HG03342 (cell line): ENCODE results near the gene JUP.
"Not testable (repeated sequence)": the region's sequence is repeated elsewhere in the genome, so short reads cannot be mapped to it uniquely, and the experiment has no call there.

Experiments used
- ATAC-seq: cut with Tn5 transposase; IDR thresholded peaks from one replicate; pipeline ENCODE4 v1.9.1; 2021; ENCODE audit warnings: mild to moderate bottlenecking, moderate library complexity; ENCODE audit not compliant: unreplicated experiment

JUP gene

DNA sequence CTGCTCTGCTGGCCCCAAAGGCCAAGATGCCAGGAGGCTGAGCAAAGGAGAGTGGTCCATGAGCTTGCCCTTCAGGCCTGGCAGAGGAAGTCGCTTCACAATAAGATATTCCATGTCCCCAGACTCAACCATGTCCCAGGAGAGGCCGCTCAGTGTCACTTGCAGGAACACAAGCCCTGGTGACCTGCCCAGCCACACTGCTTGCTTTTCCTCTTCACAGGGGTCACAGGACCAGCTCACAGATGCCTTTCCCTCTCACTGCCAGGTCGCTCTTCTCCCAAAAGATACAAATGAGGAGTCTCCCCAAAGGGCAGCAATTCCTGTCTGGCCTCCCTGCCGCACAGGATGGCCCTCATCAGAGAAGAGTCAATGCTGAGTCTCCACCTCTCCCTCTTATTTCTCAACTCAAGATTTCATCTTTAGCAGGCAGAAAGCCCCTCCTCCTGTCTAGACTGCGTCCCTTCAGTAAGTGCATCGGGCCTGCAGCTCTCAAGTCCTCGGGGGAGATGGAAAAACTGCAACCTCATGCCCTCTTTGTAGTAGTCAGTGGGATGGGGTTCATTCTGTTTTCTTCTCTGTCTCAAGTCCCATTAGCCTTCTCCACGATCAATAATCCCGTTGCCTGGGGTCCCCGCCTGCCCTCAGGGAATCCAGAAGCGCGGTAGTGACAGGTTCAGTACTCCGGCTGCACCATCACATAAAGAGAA lies 5.0 kb downstream of the JUP start:
- no peak for ATAC-seq

DNA sequence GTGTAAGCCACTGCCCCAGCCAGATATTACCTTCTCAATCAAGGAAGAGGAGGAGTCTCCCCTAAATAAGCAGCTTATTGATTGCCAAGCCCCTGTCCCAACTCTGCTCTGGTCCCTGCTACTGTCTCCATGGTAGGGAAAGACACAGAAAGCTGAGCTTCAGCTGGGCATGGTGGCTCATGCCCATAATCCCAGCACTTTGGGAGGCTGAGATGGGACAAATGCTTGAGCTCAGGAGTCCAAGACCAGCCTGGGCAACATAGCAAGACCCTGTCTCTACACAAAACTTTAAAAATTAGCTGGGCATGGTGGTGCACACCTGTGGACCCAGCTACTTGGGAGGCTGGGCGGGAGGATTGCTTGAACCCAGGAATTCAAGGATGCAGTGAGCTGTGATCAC lies 6.6 kb downstream of the JUP start:
- ATAC-seq: no peak

DNA sequence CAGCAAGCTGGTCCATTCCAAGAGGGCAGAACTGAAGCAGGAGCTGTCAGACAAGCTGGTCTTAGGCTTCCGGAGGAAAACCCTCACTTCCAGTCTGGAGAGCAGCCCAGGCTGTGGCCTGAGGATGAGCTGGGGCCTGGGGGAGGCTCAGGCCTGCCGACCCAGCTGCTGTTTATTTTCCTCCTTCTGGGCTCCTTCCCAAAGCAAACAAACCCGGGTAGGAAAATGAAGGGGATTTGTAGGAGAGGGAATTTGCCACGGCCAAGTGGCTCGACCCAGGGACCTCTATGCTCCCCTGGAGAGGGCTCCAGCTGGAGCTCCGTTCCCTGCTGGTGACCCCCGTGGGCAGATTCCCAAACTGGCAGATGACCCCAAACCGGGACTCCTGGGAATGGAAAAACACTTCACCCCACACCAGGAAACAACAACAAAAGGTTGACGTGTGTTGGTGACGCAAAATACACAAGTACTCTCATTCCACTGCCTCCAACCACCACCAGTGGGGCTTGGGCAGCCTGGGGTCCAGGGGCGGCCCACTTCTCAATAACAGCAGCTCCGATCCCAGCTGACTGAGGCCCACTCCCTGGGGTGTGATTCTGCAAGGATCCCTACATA lies 8.8 kb downstream of the JUP start:
- ATAC-seq: no peak

DNA sequence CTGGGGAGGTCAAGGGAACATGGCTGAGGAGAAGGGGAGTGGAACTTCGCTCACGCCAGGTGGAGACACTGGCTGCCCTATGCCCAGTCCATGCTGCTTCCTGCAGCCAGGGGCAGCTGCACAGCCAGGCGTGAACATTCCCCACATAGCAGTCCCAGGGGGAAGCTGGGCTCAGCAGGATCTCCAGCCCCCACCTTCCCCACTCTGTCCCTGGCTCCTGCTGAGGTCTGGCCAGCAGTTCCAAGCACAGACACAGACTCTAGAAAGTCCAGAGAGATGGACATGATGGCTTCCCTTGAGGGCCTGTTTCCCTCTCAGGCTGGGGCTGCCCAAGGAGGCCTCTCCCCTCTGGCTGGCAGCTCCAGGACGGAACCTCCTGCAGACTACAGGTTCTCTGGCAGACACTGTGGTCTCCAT lies 9.3 kb downstream of the JUP start:
- no peak for ATAC-seq

DNA sequence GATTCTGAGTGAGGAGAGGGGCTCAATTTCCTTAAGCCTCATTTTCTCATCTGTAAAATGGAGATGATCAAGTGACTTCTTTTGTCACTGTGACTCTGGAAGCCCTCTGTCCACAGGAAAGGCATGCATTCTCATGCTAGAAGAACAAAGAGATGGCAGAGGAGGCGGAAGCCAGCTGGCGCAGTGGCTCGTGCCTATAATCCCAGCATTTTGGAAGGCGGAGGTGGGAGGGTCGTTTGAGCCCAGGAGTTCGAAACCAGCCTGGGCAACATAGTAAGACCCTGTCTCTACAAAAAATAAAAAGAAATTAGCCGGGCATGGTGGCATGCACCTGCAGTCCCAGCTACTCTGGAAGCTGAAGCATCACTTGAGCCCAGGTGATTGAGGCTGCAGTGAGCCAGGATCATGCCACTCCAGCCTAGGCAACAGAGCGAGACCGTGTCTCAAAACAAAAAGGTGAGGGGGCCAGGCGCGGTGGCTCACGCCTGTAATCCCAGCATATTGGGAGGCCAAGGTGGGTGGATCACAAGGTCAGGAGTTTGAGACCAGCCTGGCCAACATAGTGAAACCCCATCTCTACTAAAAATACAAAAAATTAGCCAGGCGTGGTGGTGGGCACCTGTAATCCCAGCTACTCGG lies 10.1 kb downstream of the JUP start:
- ATAC-seq: not testable (repeated sequence)

DNA sequence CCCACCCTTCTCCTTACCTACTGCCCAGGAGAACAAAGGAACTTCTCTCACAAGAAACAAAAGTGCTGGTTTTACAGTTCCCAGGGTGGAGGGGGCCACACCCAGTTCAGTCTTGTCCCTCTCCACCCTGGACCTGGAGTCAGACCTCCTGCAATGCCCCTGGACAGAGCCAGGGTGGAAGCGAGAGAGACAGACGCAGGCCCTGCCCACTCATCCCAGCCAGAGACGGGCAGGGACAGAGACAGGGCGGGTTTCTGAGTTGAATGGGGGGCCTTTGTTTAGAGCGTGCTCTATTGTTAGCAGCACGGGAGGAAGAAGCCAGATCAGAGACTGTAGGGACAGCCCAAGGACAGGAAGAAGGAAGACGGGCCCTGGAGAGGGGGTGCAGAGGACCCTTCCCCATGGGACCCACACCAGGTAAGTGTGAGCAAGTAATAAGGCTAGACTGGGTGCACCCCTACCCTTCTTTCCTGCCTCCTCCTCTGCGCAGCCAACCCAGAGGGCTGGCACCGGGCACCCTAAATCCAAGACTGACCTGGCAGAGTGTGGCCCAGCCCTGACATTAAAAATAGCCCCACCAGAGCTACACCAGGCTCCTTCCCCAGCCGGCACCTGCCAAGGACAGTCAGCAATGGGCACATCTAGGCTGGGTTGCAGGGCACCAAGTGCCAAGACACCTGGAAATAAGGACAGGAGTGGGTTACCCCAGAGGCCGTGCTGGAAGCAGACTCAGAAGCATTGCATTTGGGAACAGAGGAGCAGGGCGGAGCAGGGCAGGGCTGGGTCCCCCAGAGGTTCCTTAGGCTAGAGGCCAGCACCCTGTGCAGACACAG lies 10.9 kb downstream of the JUP start:
- ATAC-seq: no peak

DNA sequence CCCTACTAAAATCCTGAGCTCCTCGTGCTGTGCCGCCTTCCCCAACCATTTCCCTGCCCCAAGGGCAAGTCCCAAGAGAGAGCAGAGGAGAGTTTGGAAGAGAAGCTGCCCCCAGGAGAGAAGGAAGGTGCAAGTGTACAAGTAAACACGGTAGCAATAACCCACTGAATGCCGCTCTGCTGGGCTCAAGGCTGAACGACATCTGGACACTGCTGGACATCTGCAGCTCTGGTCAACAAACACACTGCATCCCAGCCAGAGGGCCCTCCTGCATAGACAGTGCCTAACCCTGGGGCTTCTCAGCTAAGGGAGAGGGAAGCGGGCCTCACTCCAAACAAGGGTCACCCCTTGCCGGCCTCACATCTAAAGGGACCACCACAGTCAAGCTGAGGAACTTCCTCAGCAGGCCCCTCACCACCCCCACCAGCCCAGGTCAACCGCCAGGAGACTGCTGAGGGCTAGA lies 12.7 kb downstream of the JUP start:
- ATAC-seq: no peak

DNA sequence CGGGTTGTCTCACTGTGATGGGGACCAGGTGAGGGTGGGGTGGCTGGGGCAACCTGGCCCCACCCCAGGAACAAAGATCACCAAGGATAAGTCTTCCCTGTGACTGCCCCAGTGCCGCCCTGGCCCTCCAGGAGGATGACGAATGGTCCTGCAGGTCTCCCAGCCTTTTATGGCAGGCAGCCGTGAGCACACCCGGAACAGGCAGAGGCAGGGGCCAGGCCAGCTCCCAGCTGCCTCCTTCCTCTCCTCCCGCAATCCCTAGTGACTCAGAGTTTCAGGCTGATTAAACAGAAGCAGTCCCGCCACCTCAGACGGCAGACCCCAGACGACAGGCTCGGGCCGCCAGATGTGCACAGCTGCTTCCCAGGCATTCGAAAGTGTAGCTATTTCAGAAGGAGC lies 13.3 kb downstream of the JUP start:
- ATAC-seq: no peak

DNA sequence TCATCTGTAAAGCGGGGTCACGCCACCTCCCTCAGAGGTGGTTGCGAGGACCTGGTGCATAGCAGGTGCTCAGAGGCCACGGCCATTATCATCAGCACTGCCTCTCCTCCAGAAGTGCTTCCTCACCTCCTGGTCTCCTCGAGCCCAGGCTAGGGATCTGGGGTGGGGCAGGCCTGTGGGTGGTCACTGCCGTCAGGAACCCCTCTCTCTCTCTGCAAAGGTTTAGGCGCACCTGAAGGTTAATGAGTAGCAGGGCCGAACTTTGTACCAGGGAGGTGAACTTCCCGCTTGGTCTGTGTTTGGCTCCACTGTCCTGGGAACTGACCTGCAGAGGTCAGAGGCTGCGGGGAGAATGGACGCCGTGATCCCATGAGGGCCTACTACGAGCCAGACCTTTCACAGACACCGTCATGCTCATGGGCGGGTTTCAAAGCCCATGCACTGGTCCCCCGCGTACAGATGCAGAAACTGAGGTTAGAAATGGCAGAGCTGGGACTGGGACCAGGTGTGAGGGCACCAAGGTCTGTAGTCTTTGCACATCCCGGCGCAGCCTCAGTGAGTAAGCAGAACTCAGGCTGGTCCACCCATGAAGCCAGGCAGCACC lies 13.8 kb downstream of the JUP start:
- no peak for ATAC-seq

DNA sequence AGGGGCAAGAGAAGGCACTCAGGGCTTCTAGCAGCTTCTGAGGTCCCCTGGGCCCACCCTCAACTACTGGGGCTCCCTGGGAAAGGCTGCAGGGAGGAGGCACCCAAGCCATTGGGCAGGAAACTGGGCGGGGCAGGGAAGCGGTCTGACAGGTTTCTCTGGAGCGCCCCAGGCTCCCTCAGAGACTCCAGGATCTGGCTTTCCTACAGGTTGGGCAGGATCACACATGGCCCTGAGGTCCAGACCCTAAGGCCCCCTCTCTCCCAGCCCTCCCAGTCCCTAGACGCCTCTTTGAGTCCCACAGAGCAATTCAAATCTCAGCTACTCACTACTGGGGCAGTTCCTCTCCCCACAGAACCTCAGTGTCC lies 14.3 kb downstream of the JUP start:
- no peak for ATAC-seq

DNA sequence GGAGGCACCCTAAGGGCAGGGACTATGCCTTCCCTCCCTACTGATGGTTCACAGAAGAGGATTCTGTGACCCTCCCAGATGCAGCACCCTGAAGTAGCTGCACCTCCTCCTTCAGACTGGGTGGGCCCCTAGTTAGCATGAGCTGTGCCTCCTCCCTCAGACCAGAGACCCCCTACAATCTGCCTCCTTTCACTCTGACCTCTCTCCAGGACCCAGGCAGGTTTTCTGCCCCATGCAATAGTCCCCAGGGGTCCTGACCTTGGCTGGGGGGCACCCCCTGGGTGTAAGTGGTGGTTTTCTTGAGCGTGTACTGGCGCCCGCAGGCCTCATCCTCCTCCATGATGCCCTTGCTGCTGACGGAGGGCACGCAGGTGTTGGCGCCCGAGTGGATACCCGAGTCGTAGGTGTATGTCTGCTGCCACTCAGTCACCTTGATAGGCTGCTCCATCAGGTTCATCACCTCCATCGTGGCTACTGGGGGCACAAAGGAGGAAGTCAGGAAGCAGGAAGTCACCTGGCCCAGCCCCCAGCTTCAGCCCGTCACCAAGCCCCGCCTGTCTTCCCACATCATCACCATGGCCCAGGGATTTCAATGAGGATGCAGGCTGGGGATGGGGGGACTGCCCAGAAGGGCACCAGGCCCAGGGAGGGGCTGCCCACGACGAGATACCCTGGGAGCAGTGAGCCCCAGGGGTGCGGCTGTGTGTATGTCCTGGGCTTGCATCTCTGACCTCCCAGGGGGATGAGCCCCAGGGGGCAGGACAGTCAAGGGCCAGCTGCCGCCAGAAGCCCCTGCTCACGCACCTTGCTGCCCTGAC lies 14.9 kb downstream of the JUP start:
- ATAC-seq: no peak

DNA sequence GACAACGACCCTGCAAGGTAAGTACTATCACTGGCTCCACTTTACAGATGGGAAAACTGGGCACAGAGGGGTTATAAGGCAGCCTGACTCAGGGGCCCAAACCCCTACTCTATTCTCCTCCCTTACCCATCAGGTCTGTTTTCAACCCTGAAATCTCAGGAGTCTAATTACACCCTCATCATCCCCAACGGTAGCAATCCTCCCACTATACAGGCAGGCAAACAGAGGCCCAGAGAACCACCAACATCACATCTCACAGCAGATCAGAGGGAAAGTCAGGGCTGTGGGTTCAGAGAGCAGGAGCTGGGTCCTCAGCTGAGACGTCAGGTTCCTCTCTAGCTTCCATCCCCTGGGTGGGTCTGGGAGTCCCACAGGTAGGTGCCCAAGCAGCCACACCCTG lies 16.5 kb downstream of the JUP start:
- no peak for ATAC-seq

DNA sequence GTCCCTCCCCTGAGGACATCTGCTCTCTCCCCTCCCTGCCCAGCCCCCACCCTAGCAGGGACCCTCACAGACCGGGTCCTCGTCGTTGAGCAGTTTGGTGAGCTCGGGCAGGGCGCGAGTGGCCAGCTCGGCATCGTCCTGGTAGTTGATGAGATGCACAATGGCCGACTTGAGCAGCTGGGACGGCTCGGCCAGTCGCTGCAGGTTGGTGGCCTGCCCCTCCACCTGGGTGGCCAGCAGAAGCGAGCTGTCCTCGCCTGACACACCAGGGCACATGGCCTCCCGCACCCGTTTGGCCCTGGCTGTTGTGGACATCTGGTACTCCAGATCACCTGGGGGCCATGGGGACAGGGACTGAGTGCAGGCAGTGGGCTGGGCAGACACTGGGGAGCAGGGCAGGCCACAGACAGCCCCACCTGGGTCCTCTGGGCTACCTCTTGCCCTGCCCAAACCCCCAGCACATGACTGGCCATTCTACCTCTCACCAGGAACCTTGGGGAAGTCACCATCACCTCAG lies 17.1 kb downstream of the JUP start:
- ATAC-seq: no peak

DNA sequence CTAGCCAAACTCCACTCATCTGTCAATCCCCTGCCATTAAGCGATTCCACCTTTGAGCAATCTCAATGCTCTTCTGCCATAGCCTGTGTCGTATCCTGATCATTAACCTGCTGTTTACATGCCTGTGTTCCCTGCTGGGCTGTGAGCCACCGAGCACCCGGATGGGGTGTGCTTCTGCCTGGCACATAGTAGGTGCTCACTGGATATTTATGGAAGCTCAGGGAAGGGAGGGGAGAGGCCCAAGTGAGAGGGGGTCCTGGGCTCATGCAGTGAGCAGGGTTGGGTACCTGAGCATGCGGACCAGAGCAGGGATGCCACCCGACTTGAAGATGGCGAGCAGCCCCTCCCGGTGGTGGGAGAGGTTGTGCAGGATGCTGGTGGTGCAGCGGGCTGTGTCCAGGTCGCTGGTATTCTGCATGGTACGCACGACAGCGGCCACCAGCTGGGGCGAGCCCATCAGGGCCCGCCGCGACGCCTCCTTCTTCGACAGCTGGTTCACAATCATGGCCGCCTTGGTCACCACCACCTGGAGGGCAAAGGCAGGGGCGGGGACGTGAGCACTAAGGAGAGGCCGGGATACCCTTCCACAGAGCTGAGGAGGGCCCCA lies 17.7 kb downstream of the JUP start:
- ATAC-seq: no peak

DNA sequence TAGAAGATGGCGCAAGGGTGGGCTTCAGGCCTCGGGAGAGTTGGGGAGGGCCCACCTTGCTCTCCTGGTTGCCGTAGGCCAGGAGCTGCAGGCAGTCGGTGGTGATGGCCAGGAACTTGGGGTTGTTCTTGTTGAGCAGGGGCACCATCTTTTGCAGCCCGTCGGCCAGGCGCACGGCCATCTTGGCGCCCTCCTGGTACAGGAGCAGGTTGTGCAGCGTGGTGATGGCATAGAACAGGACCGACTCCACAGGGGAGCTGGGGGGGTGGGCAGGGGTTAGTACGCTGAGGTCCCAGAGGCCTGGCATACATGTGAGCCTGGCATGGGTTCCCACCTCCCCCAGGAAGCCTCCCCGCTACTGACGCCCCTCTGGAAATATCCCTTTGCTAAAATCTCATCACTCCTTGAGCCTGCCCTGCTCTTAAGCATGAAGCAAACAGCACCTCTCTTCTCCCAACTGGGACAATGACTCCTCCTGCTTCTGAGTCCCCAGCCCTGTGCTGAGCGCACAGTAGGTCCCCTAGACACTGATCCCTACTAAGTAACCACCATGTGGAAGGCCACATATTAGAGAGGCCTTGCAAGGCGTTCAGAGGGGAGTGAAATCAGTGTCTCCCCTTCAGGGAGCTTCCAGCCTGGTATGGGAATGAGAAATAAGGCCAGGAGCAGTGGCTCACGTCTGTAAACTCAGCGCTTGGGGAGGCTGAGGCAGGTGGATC lies 19.0 kb downstream of the JUP start:
- ATAC-seq: no peak

DNA sequence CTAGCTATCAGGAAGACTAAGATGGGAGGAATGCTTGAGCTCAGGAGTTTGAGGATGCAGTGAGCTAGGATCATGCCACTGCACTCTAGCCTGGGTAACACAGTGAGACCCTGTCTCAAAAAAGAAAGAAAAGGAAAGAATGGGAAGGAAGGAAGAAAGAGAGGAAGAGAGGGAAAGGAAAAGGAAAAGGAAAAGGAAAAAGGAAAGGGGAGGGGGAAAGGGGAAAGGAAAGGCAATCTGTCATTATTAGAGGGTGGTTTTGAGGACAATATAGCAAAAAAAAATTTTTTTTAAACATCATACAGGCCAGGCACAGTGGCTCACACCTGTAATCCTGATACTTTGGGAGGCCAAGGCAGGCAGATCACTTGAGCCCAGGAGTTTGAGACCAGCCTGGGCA lies 20.4 kb downstream of the JUP start:
- ATAC-seq: no peak

DNA sequence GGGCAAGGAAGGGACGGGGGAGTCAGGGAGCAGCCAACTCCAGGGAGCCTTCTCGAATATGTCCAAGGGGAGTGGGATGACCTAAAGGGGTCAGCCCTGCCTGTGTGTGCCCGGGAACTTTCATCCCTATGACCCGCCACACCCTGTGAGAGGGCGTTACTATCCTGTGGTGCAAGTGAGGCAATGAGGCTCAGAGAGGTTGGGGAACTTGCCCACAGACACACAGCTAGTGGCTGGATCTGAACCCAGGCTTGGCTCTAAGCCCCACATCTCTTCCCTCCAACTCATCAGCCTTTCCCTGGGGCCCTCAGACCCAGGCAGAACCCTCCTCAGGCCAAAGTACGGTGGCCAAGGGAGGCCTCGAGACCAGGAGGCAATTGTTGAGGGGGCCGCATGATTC lies 23.2 kb downstream of the JUP start:
- ATAC-seq: no peak

DNA sequence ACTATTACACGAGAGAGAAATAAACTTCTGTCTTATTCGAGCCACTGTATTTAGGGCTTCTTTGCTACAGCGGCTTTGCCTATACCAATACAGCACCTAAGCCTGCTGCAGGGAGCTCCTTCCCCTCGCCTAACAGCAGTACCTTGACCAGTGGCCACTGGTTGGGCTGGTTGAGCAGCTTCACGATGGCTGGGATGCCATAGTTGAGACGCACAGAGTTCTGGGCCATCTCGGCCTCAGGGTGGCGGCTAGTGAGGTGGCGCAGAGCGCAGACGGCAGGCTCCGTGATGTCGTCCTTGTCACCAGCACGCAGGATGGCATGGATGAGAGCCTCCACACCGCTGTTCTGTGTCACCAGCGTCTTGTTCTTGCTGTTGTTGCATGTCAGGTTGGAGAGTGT lies 23.7 kb downstream of the JUP start:
- ATAC-seq: no peak

DNA sequence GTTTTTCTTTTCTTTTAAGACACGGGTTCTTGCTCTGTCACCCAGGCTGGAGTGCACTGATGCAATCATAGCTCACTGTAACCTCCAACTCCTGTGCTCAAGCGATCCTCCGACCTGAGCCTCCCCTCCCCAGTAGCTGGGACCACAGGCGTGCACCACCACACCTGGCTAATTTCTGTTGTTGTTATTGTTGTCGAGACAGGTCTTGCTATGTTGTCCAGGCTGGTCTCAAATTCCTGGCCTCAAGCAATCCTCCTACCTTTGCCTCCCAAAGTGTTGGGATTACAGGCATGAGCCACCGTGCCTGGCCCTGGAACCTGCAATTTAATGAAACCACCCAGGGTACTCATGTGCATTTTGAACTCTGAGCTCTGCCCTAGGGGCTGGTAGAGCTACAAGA lies 24.1 kb downstream of the JUP start:
- no peak for ATAC-seq
